Transverse colon (tissue), 4 donors: ENCODE results near the gene PLCD4. TPM values are rescaled to one million over a fixed set of nuclear protein-coding genes. Genes with fewer than 3 reads are reported as not detected.

ENCODE experiments used
- DNase-seq: peaks from one replicate; pipeline ENCODE4 v3.0.0-alpha.2; 2019
- H3K27ac ChIP-seq, 4 donors: fragments of 200-600 bp; sonication (generic); 2 replicates each; pipeline ENCODE4 v1.5.1; 2016 to 2018; ENCODE audit warnings: inconsistent platforms in 4 of 4
- H3K27me3 ChIP-seq: fragments of 200-600 bp; sonication (generic); 2 replicates; pipeline ENCODE4 v1.5.1; 2017; ENCODE audit warnings: inconsistent platforms
- H3K36me3 ChIP-seq, 4 donors: fragments of 200-600 bp; sonication (generic); 2 replicates each; pipeline ENCODE4 v1.5.1; 2017 to 2019; ENCODE audit warnings: inconsistent platforms in 4 of 4
- H3K4me1 ChIP-seq, 4 donors: fragments of 200-600 bp; sonication (generic); 2 replicates each; pipeline ENCODE4 v1.5.1; 2017 to 2020; ENCODE audit warnings: inconsistent platforms in 4 of 4
- H3K4me3 ChIP-seq, 4 donors: fragments of 200-600 bp; sonication (generic); 1 replicate in 1 of 4; 2 replicates in 3 of 4; pipeline versions ENCODE4 v1.5.1 to v1.6.1; 2017 to 2019; ENCODE audit warnings: inconsistent platforms in 4 of 4
- H3K9me3 ChIP-seq, 2 donors: fragments of 200-600 bp; sonication (generic); 2 replicates each; pipeline ENCODE4 v1.5.1; 2017 to 2019; ENCODE audit warnings: inconsistent platforms in 2 of 2
- CTCF ChIP-seq, 5 experiments: fragments of 200-600 bp in 3 of 5; fragments of 450-650 bp in 2 of 5; sonication (generic) in 3 of 5; IDR thresholded peaks; 1 replicate in 2 of 5; 2 replicates in 3 of 5; pipeline ENCODE4 v1.5.1; 2016 to 2017; ENCODE audit warnings: antibody characterized with exemption in 5 of 5, inconsistent platforms in 3 of 5, mild to moderate bottlenecking in 2 of 5, moderate library complexity in 1 of 5
- EP300 ChIP-seq: sonication (generic); formaldehyde crosslinking; IDR thresholded peaks from one replicate; pipeline ENCODE4 v1.6.1; 2017; ENCODE audit warnings: antibody characterized with exemption, low read depth
- POLR2A ChIP-seq: fragments of 450-650 bp; IDR thresholded peaks from one replicate; pipeline ENCODE4 v1.6.1; 2016; ENCODE audit warnings: antibody characterized with exemption, mild to moderate bottlenecking, moderate library complexity
- POLR2AphosphoS5 ChIP-seq, 3 donors: sonication (generic); formaldehyde crosslinking; IDR thresholded peaks; one replicate each; pipeline ENCODE4 v1.6.1; 2016; ENCODE audit warnings: antibody characterized with exemption in 3 of 3
- WGBS, 2 donors: methylation state at CpG; one replicate each; pipeline ENCODE4 v1.1.5; 2018; ENCODE audit warnings: low coverage in 1 of 2; 5-methylcytosine and 5-hydroxymethylcytosine counted together
- in situ Hi-C, 4 donors: fragments of 200-750 bp; cut with MboI; loops; one replicate each; pipeline versions ENCODE4 v1.15.0 to v1.15.1; 2017; ENCODE audit warnings: low sequenced_read_pairs in 3 of 4, low pct_ligation_motif_present in 1 of 4, low pct_unique_long_range_greater_than_20kb in 1 of 4
- intact Hi-C: fragments of 100-400 bp; cut with DNase I; formaldehyde crosslinking; loops from one replicate; pipeline ENCODE4 v1.15.1; 2023; ENCODE audit warnings: low total_unique reads
- total RNA-seq, 4 donors: library from RNA; depleted of rRNA; stranded (reverse); fragments of >200 nt; gene quantifications; one replicate each; pipeline ENCODE4 v1.1.0, GENCODE V29; 2016

Gene PLCD4
- total RNA-seq, 4 donors from 2014 or later = 0.20 to 8.2 (median 4.7) TPM

GRCh38 chr2:218648088-218648786 is 40.5 kb downstream of the PLCD4 start:
- H3K4me1 ChIP-seq = no peaks in the 10 kb centered on the region
- peaks cover 0 to 60% (median 29%) of the 10 kb centered on the region in 4 donors for H3K36me3 ChIP-seq
- in situ Hi-C loops (no loop called here), intact Hi-C loops (no loop called here)
- no peak overlapping the region for H3K4me3 ChIP-seq
- WGBS, 2 donors = 54 to 67% methylated on average over 5 to 9 of the region's 9 CpGs
- no peaks in the 10 kb centered on the region for H3K9me3 ChIP-seq
- DNase-seq = peak; percentile 54
- no peak for TF ChIP-seq EP300
- TF ChIP-seq CTCF (IDR thresholded peaks at IDR 0.05) = peak; percentile 68 to 79 (median 75)
- TF ChIP-seq POLR2AphosphoS5 (IDR thresholded peaks at IDR 0.05) = no peak
- no peak for TF ChIP-seq POLR2A
- H3K27me3 ChIP-seq = no peaks in the 10 kb centered on the region
- H3K27ac ChIP-seq = no peak overlapping the region

GRCh38 chr2:218648787-218649100 is 41.0 kb downstream of the PLCD4 start:
- no peak for DNase-seq
- Histone ChIP-seq H3K4me3 (no peak overlapping the region), H3K36me3 (peaks cover 0 to 56% (median 28%) of the 10 kb centered on the region in 4 donors), H3K4me1 (no peaks in the 10 kb centered on the region), H3K27me3 (no peaks in the 10 kb centered on the region), H3K9me3 (no peaks in the 10 kb centered on the region), H3K27ac (no peak overlapping the region)
- in situ Hi-C loops = no loop called here
- intact Hi-C loops = no loop called here
- TF ChIP-seq CTCF (IDR thresholded peaks at IDR 0.05) = peak in 1 of 5 experiments; percentile 7
- TF ChIP-seq EP300 = no peak
- 86% methylated on average over 11 of the region's 11 CpGs; no CpG with 5 or more reads in 1 of the 2 donors for WGBS, 2 donors

- Histone ChIP-seq H3K36me3 (peaks cover 0 to 19% (median 5%) of the 10 kb centered on the region in 4 donors), H3K27me3 (no peaks in the 10 kb centered on the region), H3K4me3 (no peak overlapping the region), H3K4me1 (peaks cover 14 to 21% (median 17%) of the 10 kb centered on the region in 4 donors), H3K27ac (no peak overlapping the region), H3K9me3 (no peaks in the 10 kb centered on the region)
- no peak for TF ChIP-seq EP300
- TF ChIP-seq CTCF (IDR thresholded peaks at IDR 0.05) = no peak
- no peak for TF ChIP-seq POLR2AphosphoS5 (IDR thresholded peaks at IDR 0.05)
- no peak for TF ChIP-seq POLR2A
- no peak for DNase-seq
- 100% methylated on average over 2 of the region's 2 CpGs for WGBS, 2 donors
- intact Hi-C loops (no loop called here), in situ Hi-C loops (no loop called here)
Measured at GRCh38 chr2:218655751-218656150, 48.1 kb downstream of the PLCD4 start.

- Histone ChIP-seq H3K9me3 (no peaks in the 10 kb centered on the region), H3K4me3 (peak overlapping the region; percentile 59 to 98 (median 71)), H3K36me3 (peaks cover 0 to 16% (median 8%) of the 10 kb centered on the region in 4 donors), H3K4me1 (peaks cover 14 to 21% (median 17%) of the 10 kb centered on the region in 4 donors), H3K27ac (peak overlapping the region; percentile 79 to 88 (median 82)), H3K27me3 (no peaks in the 10 kb centered on the region)
- in situ Hi-C loops = no loop called here
- TF ChIP-seq EP300 (no peak), CTCF (IDR thresholded peaks at IDR 0.05) (peak in 2 of 5 experiments; percentile 40 to 56), POLR2A (no peak)
- WGBS, 2 donors = 2% methylated on average over 27 of the region's 27 CpGs; no CpG with 5 or more reads in 1 of the 2 donors
- intact Hi-C loops = no loop called here
- peak; percentile 66 for DNase-seq
Measured at GRCh38 chr2:218658671-218659257, 51.1 kb downstream of the PLCD4 start.
